Neural progenitor cell (in vitro differentiated cells): Measurements from ENCODE around the gene JAZF1. TPM values are rescaled to one million over a fixed set of nuclear protein-coding genes. Genes with fewer than 3 reads are reported as not detected.

ENCODE experiments used
- DNase-seq: peaks from one replicate; pipeline ENCODE4 v3.0.0-alpha.2; 2016; ENCODE audit warnings: low spot score
- H2AFZ ChIP-seq: fragments of 200-600 bp; sonication (generic); replicated peaks from 2 replicates; pipeline ENCODE4 v1.6.1; 2016; ENCODE audit warnings: antibody characterized with exemption
- H3F3A ChIP-seq: fragments of 200-600 bp; sonication (generic); 2 replicates; pipeline ENCODE4 v1.6.1; 2016; ENCODE audit warnings: antibody characterized with exemption, low read depth
- H3K27ac ChIP-seq: fragments of 200-600 bp; sonication (generic); 2 replicates; pipeline ENCODE4 v1.5.1; 2016; ENCODE audit warnings: mild to moderate bottlenecking
- H3K27me3 ChIP-seq: fragments of 200-600 bp; sonication (generic); 2 replicates; pipeline ENCODE4 v1.6.1; 2016; ENCODE audit warnings: mild to moderate bottlenecking, moderate library complexity
- H3K36me3 ChIP-seq: fragments of 200-600 bp; sonication (generic); 2 replicates; pipeline ENCODE4 v1.5.1; 2016
- H3K4me1 ChIP-seq: fragments of 200-600 bp; sonication (generic); 2 replicates; pipeline ENCODE4 v1.6.1; 2016; ENCODE audit warnings: mixed run types
- H3K4me2 ChIP-seq: fragments of 200-600 bp; sonication (generic); 2 replicates; pipeline ENCODE4 v1.6.1; 2016
- H3K4me3 ChIP-seq: fragments of 200-600 bp; sonication (generic); 2 replicates; pipeline ENCODE4 v1.5.1; 2016
- H3K79me2 ChIP-seq: fragments of 200-600 bp; sonication (generic); 2 replicates; pipeline ENCODE4 v1.6.1; 2016; ENCODE audit warnings: low read depth
- H3K9ac ChIP-seq: fragments of 200-600 bp; sonication (generic); 2 replicates; pipeline ENCODE4 v1.6.1; 2016
- H3K9me3 ChIP-seq: fragments of 200-600 bp; sonication (generic); 2 replicates; pipeline ENCODE4 v1.5.1; 2016; ENCODE audit warnings: low read depth
- H4K20me1 ChIP-seq: fragments of 200-600 bp; sonication (generic); 2 replicates; pipeline ENCODE4 v1.6.1; 2016; ENCODE audit warnings: low read depth
- H3K27ac Mint-ChIP-seq: 3 replicates; pipeline ENCODE4 v1.8.0; 2021; ENCODE audit warnings: mixed read lengths
- H3K27me3 Mint-ChIP-seq: 2 replicates; pipeline ENCODE4 v1.8.0; 2022; ENCODE audit warnings: low read depth, mild to moderate bottlenecking, inconsistent platforms, moderate library complexity, mixed read lengths; ENCODE audit not compliant: insufficient read depth
- H3K36me3 Mint-ChIP-seq: 3 replicates; pipeline ENCODE4 v1.8.0; 2021; ENCODE audit warnings: mixed read lengths
- H3K4me1 Mint-ChIP-seq: 3 replicates; pipeline ENCODE4 v1.8.0; 2021; ENCODE audit warnings: mixed read lengths
- H3K4me3 Mint-ChIP-seq: 3 replicates; pipeline ENCODE4 v1.8.0; 2021; ENCODE audit warnings: mild to moderate bottlenecking, moderate library complexity, mixed read lengths
- H3K9me3 Mint-ChIP-seq: 3 replicates; pipeline ENCODE4 v1.8.0; 2020; ENCODE audit warnings: mixed read lengths
- CTCF ChIP-seq: fragments of 200-600 bp; sonication (generic); IDR thresholded peaks from 2 replicates; pipeline ENCODE4 v1.5.1; 2017; ENCODE audit warnings: antibody characterized with exemption, mild to moderate bottlenecking
- EZH2 ChIP-seq: fragments of 200-600 bp; sonication (generic); IDR thresholded peaks from 2 replicates; pipeline ENCODE4 v1.6.1; 2017; ENCODE audit warnings: antibody characterized with exemption, mild to moderate bottlenecking, moderate library complexity
- EZH2phosphoT487 ChIP-seq: fragments of 200-600 bp; sonication (generic); IDR thresholded peaks from 2 replicates; pipeline ENCODE4 v1.6.1; 2017; ENCODE audit warnings: antibody characterized with exemption
- total RNA-seq: library from RNA; depleted of rRNA; stranded (reverse); fragments of >200 nt; gene quantifications from 2 replicates; pipeline ENCODE4 v1.2.3, GENCODE V29; 2015; ENCODE audit warnings: low replicate concordance

JAZF1 gene
- total RNA-seq, 1 donor from 2014 or later: 3.1 TPM

GRCh38 chr7:28116041-28116440 is 64.6 kb downstream of the JAZF1 start:
- no peaks in the 10 kb centered on the region for H3K36me3 ChIP-seq
- H3K9ac ChIP-seq: no peak overlapping the region
- no peaks in the 10 kb centered on the region for H3F3A ChIP-seq
- H4K20me1 ChIP-seq: no peaks in the 10 kb centered on the region
- H3K27ac ChIP-seq: no peak overlapping the region
- H3K9me3 ChIP-seq: no peaks in the 10 kb centered on the region
- no peak for DNase-seq
- no peak for TF ChIP-seq EZH2
- TF ChIP-seq CTCF: no peak
- TF ChIP-seq EZH2phosphoT487: no peak
- Mint-ChIP-seq H3K4me3 (no peak overlapping the region), H3K27me3 (peaks cover 3% of the 10 kb centered on the region), H3K36me3 (no peaks in the 10 kb centered on the region), H3K27ac (no peak overlapping the region), H3K9me3 (no peaks in the 10 kb centered on the region), H3K4me1 (no peaks in the 10 kb centered on the region)
- H3K27me3 ChIP-seq: no peaks in the 10 kb centered on the region
- no peak overlapping the region for H3K4me2 ChIP-seq
- H3K4me3 ChIP-seq: no peak overlapping the region
- no peaks in the 10 kb centered on the region for H3K79me2 ChIP-seq
- no peaks in the 10 kb centered on the region for H3K4me1 ChIP-seq
- no peak overlapping the region for H2AFZ ChIP-seq

GRCh38 chr7:28115261-28115660 is 65.3 kb downstream of the JAZF1 start:
- H3K27ac Mint-ChIP-seq: no peak overlapping the region
- H3K27me3 Mint-ChIP-seq: peaks cover 3% of the 10 kb centered on the region
- no peaks in the 10 kb centered on the region for H3K4me1 Mint-ChIP-seq
- H3K27ac ChIP-seq: no peak overlapping the region
- no peak for DNase-seq
- no peak overlapping the region for H3K4me3 Mint-ChIP-seq
- no peaks in the 10 kb centered on the region for H3F3A ChIP-seq
- TF ChIP-seq EZH2phosphoT487 (no peak), CTCF (no peak), EZH2 (no peak)
- H3K9me3 ChIP-seq: no peaks in the 10 kb centered on the region
- H3K36me3 ChIP-seq: no peaks in the 10 kb centered on the region
- H3K36me3 Mint-ChIP-seq: no peaks in the 10 kb centered on the region
- H4K20me1 ChIP-seq: no peaks in the 10 kb centered on the region
- H2AFZ ChIP-seq: no peak overlapping the region
- no peaks in the 10 kb centered on the region for H3K27me3 ChIP-seq
- no peaks in the 10 kb centered on the region for H3K4me1 ChIP-seq
- H3K4me3 ChIP-seq: no peak overlapping the region
- no peak overlapping the region for H3K9ac ChIP-seq
- no peaks in the 10 kb centered on the region for H3K9me3 Mint-ChIP-seq
- H3K4me2 ChIP-seq: no peak overlapping the region
- no peaks in the 10 kb centered on the region for H3K79me2 ChIP-seq

GRCh38 chr7:28114056-28114455 is 66.5 kb downstream of the JAZF1 start:
- no peak overlapping the region for H3K27ac ChIP-seq
- Mint-ChIP-seq H3K9me3 (no peaks in the 10 kb centered on the region), H3K27ac (no peak overlapping the region), H3K4me3 (no peak overlapping the region), H3K36me3 (no peaks in the 10 kb centered on the region), H3K4me1 (no peaks in the 10 kb centered on the region), H3K27me3 (peaks cover 3% of the 10 kb centered on the region)
- no peaks in the 10 kb centered on the region for H3F3A ChIP-seq
- H3K79me2 ChIP-seq: no peaks in the 10 kb centered on the region
- no peak overlapping the region for H3K4me3 ChIP-seq
- H3K4me1 ChIP-seq: no peaks in the 10 kb centered on the region
- TF ChIP-seq EZH2phosphoT487: no peak
- TF ChIP-seq EZH2: no peak
- no peak for TF ChIP-seq CTCF
- no peak for DNase-seq
- no peaks in the 10 kb centered on the region for H3K36me3 ChIP-seq
- H4K20me1 ChIP-seq: no peaks in the 10 kb centered on the region
- H3K9me3 ChIP-seq: no peaks in the 10 kb centered on the region
- no peak overlapping the region for H3K4me2 ChIP-seq
- H2AFZ ChIP-seq: no peak overlapping the region
- H3K9ac ChIP-seq: no peak overlapping the region
- H3K27me3 ChIP-seq: no peaks in the 10 kb centered on the region
